Neural crest cell (in vitro differentiated cells): ENCODE data around the gene MYADM. TPM values are rescaled to one million over a fixed set of nuclear protein-coding genes. Genes with fewer than 3 reads are reported as not detected.
A peak's percentile ranks its signal among the peaks of the same experiment; 100 is the strongest.

Source experiments
- DNase-seq: peaks from one replicate; pipeline ENCODE4 v3.0.0; 2021; ENCODE audit warnings: low read depth, mixed read lengths, low spot score
- H3K27ac Mint-ChIP-seq: one replicate; pipeline ENCODE4 v1.8.0; 2021; ENCODE audit warnings: mild to moderate bottlenecking, mixed read lengths; ENCODE audit not compliant: unreplicated experiment
- H3K27me3 Mint-ChIP-seq: 2 replicates; pipeline ENCODE4 v1.8.0; 2021; ENCODE audit warnings: low read depth, mild to moderate bottlenecking, mixed read lengths
- H3K36me3 Mint-ChIP-seq: 2 replicates; pipeline ENCODE4 v1.8.0; 2021; ENCODE audit warnings: low read depth, mild to moderate bottlenecking, mixed read lengths
- H3K4me1 Mint-ChIP-seq: 2 replicates; pipeline ENCODE4 v1.8.0; 2021; ENCODE audit warnings: mixed read lengths
- H3K4me3 Mint-ChIP-seq: one replicate; pipeline ENCODE4 v1.8.0; 2021; ENCODE audit warnings: mild to moderate bottlenecking, mixed read lengths
- H3K9me3 Mint-ChIP-seq: 2 replicates; pipeline ENCODE4 v1.8.0; 2021; ENCODE audit warnings: mixed read lengths
- total RNA-seq: library from RNA; stranded (reverse); gene quantifications from 2 replicates; pipeline ENCODE4 v1.2.1, GENCODE V29; 2021
- TF ChIP-seq, protein P1 (sequence below): fragments of 200-600 bp; sonication (generic); conservative IDR thresholded peaks from 2 replicates; pipeline ENCODE4 v1.5.0; 2021; ENCODE audit warnings: antibody characterized with exemption, mild to moderate bottlenecking

The MYADM gene
- total RNA-seq, 1 donor from 2014 or later: 19.1 TPM

- Mint-ChIP-seq H3K4me3 (peak within 1 kb of the TSS; percentile 52), H3K4me1 (peaks cover 12% of the 10 kb centered on the region), H3K27me3 (peaks cover 39% of the 10 kb centered on the region), H3K9me3 (no peaks in the 10 kb centered on the region), H3K36me3 (no peaks in the 10 kb centered on the region), H3K27ac (no peak within 1 kb of the TSS)
- TF ChIP-seq, protein P1, sequence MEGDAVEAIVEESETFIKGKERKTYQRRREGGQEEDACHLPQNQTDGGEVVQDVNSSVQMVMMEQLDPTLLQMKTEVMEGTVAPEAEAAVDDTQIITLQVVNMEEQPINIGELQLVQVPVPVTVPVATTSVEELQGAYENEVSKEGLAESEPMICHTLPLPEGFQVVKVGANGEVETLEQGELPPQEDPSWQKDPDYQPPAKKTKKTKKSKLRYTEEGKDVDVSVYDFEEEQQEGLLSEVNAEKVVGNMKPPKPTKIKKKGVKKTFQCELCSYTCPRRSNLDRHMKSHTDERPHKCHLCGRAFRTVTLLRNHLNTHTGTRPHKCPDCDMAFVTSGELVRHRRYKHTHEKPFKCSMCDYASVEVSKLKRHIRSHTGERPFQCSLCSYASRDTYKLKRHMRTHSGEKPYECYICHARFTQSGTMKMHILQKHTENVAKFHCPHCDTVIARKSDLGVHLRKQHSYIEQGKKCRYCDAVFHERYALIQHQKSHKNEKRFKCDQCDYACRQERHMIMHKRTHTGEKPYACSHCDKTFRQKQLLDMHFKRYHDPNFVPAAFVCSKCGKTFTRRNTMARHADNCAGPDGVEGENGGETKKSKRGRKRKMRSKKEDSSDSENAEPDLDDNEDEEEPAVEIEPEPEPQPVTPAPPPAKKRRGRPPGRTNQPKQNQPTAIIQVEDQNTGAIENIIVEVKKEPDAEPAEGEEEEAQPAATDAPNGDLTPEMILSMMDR: peak; percentile 60
- peak; percentile 47 for DNase-seq
Observed at GRCh38 chr19:53881482-53882390, 14.1 kb downstream of the MYADM start, which contains the start of gene PRKCG. Gene PRKCG (plus strand): TSS chr19:53882197. CDS start chr19:53882495, 298 bp downstream.

DNA sequence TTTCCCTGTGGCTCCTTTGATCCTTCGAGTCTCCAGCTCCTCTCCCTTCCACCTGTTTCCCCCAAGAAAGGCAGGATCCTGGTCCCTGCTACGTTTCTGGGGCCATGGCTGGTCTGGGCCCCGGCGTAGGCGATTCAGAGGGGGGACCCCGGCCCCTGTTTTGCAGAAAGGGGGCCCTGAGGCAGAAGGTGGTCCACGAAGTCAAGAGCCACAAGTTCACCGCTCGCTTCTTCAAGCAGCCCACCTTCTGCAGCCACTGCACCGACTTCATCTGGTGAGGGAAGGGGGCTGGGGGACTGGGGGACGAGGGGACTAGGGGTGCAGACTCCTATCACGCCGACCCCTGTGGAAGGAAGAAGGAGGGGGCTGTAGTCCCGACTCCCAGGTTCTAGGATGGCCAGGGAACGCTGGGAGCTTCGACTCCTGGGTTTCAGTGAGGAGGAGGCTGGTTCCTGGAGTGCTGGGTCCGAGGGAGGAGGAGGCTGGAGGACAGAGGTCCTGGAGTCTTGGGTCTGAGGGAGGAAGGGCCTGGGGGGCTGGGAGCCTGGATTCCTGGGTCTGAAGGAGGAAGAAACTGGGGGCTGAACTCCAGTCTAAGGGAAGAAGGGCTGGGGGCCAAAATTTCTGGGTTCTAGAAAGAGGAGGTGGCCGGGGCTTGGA lies 14.8 kb downstream of the MYADM start:
- TF ChIP-seq, protein P1: no peak
- Mint-ChIP-seq H3K9me3 (no peaks in the 10 kb centered on the region), H3K27me3 (peaks cover 39% of the 10 kb centered on the region), H3K4me1 (peaks cover 12% of the 10 kb centered on the region), H3K36me3 (no peaks in the 10 kb centered on the region), H3K4me3 (peak overlapping the region; percentile 52), H3K27ac (no peak overlapping the region)
- DNase-seq: no peak

GRCh38 chr19:53883231-53883661 lies 15.6 kb downstream of the MYADM start:
- H3K4me1 Mint-ChIP-seq: peaks cover 17% of the 10 kb centered on the region
- H3K36me3 Mint-ChIP-seq: no peaks in the 10 kb centered on the region
- no peak overlapping the region for H3K4me3 Mint-ChIP-seq
- no peaks in the 10 kb centered on the region for H3K9me3 Mint-ChIP-seq
- TF ChIP-seq, protein P1: no peak
- DNase-seq: no peak
- no peak overlapping the region for H3K27ac Mint-ChIP-seq
- H3K27me3 Mint-ChIP-seq: peaks cover 44% of the 10 kb centered on the region

DNA sequence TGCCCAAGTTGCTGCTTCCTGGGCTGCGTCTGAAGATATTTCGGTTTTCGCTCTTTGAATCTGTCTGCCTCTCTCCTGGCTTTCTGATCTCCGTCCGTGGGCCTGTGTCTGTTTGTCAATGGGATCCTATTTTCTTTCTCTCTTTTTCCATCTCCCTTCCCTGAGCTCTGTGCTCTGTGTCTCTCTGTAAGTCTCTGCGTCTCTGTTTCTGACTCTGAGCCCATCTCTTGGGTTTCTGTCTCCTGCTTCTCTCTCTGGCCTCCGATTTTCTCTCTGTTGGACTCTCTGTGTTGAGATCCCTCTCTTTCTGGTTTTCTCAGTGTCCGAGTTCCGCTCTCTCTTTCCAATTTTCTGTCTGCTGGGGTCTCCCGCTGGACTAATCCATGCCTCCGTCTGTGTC lies 16.1 kb downstream of the MYADM start:
- peaks cover 17% of the 10 kb centered on the region for H3K4me1 Mint-ChIP-seq
- no peaks in the 10 kb centered on the region for H3K36me3 Mint-ChIP-seq
- no peaks in the 10 kb centered on the region for H3K9me3 Mint-ChIP-seq
- DNase-seq: no peak
- TF ChIP-seq, protein P1: no peak
- no peak overlapping the region for H3K27ac Mint-ChIP-seq
- peaks cover 47% of the 10 kb centered on the region for H3K27me3 Mint-ChIP-seq
- H3K4me3 Mint-ChIP-seq: peak overlapping the region; percentile 36

DNA sequence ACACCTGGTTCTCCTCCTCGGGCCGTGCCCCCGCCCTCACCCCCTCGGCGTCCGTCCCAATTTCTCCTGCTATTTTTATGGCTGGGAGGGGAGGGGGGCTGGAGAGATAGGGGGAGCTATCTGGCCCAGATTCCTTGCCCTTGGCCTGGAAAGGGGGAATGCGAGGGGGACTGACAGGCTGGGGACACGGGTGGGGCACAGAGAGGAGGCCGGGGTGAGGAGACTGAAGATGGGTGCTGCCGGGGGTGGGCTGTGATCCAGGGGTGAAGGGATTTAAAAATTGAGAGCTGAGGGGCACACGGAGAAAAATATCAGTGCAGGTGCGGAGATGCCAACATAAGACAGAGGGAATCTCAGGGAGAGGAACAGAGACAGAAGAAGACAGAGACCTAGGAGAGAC lies 16.6 kb downstream of the MYADM start:
- H3K9me3 Mint-ChIP-seq: no peaks in the 10 kb centered on the region
- H3K4me1 Mint-ChIP-seq: peaks cover 13% of the 10 kb centered on the region
- H3K27ac Mint-ChIP-seq: no peak overlapping the region
- no peaks in the 10 kb centered on the region for H3K36me3 Mint-ChIP-seq
- no peak for DNase-seq
- H3K27me3 Mint-ChIP-seq: peaks cover 50% of the 10 kb centered on the region
- TF ChIP-seq, protein P1: no peak
- H3K4me3 Mint-ChIP-seq: no peak overlapping the region
